IMR-90 (cell line): ENCODE data around the gene TMEM135.

Source experiments
- BHLHE40 ChIP-seq: fragments of 150-350 bp; IDR thresholded peaks from 2 replicates; pipeline ENCODE4 v1.6.1; 2016; ENCODE audit warnings: mild to moderate bottlenecking, low read depth, low read length
- CEBPB ChIP-seq: IDR thresholded peaks from 2 replicates; pipeline ENCODE4 v1.6.1; 2012; ENCODE audit warnings: low read depth, low read length, improper control_type of control experiment
- CHD1 ChIP-seq: IDR thresholded peaks from 2 replicates; pipeline ENCODE4 v1.6.1; 2012; ENCODE audit warnings: low read depth, low read length, improper control_type of control experiment
- FOS ChIP-seq: fragments of 150-350 bp; IDR thresholded peaks from 2 replicates; pipeline ENCODE4 v1.6.1; 2016; ENCODE audit warnings: low read depth, low read length
- MAZ ChIP-seq: IDR thresholded peaks from 2 replicates; pipeline ENCODE4 v1.6.1; 2012; ENCODE audit warnings: low read depth, mild to moderate bottlenecking, low read length, improper control_type of control experiment, moderate library complexity, borderline replicate concordance
- POLR2A ChIP-seq: IDR thresholded peaks from 2 replicates; pipeline ENCODE4 v1.6.1; 2012; ENCODE audit warnings: mild to moderate bottlenecking, low read depth, low read length
- RAD21 ChIP-seq: IDR thresholded peaks from 2 replicates; pipeline ENCODE4 v1.6.1; 2012; ENCODE audit warnings: low read length, improper control_type of control experiment
- RFX5 ChIP-seq: IDR thresholded peaks from 2 replicates; pipeline ENCODE4 v1.8.0; 2012; ENCODE audit warnings: low read depth, mild to moderate bottlenecking, low read length, moderate library complexity
- TF ChIP-seq, protein P1 (sequence below): conservative IDR thresholded peaks from 2 replicates; pipeline ENCODE4 v1.5.1; 2012; ENCODE audit warnings: mild to moderate bottlenecking, low read depth, low read length, improper control_type of control experiment

- TF ChIP-seq POLR2A = no peak
- TF ChIP-seq, protein P1, sequence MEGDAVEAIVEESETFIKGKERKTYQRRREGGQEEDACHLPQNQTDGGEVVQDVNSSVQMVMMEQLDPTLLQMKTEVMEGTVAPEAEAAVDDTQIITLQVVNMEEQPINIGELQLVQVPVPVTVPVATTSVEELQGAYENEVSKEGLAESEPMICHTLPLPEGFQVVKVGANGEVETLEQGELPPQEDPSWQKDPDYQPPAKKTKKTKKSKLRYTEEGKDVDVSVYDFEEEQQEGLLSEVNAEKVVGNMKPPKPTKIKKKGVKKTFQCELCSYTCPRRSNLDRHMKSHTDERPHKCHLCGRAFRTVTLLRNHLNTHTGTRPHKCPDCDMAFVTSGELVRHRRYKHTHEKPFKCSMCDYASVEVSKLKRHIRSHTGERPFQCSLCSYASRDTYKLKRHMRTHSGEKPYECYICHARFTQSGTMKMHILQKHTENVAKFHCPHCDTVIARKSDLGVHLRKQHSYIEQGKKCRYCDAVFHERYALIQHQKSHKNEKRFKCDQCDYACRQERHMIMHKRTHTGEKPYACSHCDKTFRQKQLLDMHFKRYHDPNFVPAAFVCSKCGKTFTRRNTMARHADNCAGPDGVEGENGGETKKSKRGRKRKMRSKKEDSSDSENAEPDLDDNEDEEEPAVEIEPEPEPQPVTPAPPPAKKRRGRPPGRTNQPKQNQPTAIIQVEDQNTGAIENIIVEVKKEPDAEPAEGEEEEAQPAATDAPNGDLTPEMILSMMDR = no peak
- TF ChIP-seq RFX5 = no peak
- TF ChIP-seq CHD1 = no peak
- TF ChIP-seq BHLHE40 = no peak
- no peak for TF ChIP-seq CEBPB
- no peak for TF ChIP-seq MAZ
- no peak for TF ChIP-seq RAD21
- no peak for TF ChIP-seq FOS
These were observed 31.7 kb upstream of the TMEM135 start for GRCh38 chr11:87006035-87006434.
